Smooth muscle cell of the coronary artery (primary cell): Measurements from ENCODE around the gene MTRF1. TPM values are rescaled to one million over a fixed set of nuclear protein-coding genes. Genes with fewer than 3 reads are reported as not detected.

Experiments used
- total RNA-seq: library from RNA; depleted of rRNA; stranded (reverse); fragments of >200 nt; gene quantifications from 2 replicates; pipeline ENCODE4 v1.2.3, GENCODE V29; 2014; ENCODE audit warnings: low replicate concordance

MTRF1 gene, protein sequence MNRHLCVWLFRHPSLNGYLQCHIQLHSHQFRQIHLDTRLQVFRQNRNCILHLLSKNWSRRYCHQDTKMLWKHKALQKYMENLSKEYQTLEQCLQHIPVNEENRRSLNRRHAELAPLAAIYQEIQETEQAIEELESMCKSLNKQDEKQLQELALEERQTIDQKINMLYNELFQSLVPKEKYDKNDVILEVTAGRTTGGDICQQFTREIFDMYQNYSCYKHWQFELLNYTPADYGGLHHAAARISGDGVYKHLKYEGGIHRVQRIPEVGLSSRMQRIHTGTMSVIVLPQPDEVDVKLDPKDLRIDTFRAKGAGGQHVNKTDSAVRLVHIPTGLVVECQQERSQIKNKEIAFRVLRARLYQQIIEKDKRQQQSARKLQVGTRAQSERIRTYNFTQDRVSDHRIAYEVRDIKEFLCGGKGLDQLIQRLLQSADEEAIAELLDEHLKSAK
- 6.6 and 8.3 TPM in 2 replicates for total RNA-seq

GRCh38 chr13:41263261-41263971, at the start of gene MTRF1:
Gene MTRF1, minus strand, starts transcription at chr13:41263576. Its CDS starts 2,669 bp downstream, at chr13:41260907.

GRCh38 chr13:41310963-41311405, 47.6 kb upstream of the MTRF1 start, which contains the start of gene NAA16:
Gene NAA16, plus strand, starts transcription at chr13:41311267. Its CDS starts 262 bp downstream, at chr13:41311529.

DNA sequence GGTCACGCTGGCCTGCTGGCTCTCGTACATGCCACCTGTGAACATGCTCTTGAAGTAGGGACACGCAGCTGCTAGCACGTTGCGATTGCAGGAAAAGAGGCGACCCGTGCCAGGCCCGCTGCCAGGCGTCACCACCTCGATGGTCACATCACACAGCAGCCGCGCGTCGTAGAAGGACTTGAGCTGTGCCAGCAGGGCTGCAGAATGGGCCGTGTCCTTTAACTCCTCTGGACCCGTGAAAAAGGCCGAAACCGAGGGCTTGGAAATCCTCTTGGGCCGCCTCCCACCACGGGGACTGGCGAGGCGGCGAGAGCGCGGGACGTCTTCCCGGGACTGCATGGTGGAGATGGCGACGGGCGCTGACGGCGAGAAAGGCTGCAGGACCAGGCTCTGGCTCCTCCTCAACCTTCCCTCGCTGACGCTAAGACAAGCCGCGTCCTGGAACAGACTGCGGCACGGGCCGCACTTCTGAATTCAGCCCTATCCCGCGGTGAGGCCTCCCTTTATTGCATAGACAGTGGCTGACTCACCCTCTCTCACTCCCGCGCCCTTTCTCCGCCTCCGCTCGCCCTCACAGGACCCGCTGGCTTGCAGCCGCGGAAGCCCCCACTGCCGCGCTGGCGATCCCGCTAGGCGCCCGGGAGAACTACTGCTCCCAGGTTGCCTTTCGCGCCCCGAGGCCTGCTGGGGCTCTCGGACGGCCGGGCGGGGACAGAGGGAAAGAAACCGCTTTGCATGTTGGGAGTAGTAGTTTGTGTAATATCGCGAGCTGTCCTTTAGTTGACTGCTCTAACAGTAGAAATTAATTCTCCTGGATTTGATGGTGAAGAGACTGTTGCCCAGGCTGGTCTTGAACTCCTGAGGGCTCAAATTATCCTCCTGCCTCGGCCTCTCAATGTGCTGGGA, 69.2 kb downstream of the MTRF1 start, which contains the start of gene KBTBD7:
TSS of gene KBTBD7 (minus strand) at position 651 of the 906 bp plus-strand sequence. CDS start at position 339, 312 bp downstream.

Other genes with a start within 250 kb of the MTRF1 start
- gene ELF1, start 244.3 kb downstream of the MTRF1 start, total RNA-seq, result 19.7 and 24.4 TPM in 2 replicates
- 5.4 and 6.2 TPM in 2 replicates for gene WBP4, start 202.1 kb downstream of the MTRF1 start, total RNA-seq
- gene KBTBD6, start 130.8 kb downstream of the MTRF1 start, total RNA-seq, result 7.7 and 12.5 TPM in 2 replicates
- 8.2 and 10.1 TPM in 2 replicates for gene KBTBD7, start 69.0 kb downstream of the MTRF1 start, total RNA-seq
- gene NAA16, start 47.7 kb upstream of the MTRF1 start, total RNA-seq, result 5.7 and 6.0 TPM in 2 replicates
- gene RGCC, start 194.0 kb upstream of the MTRF1 start, total RNA-seq, result 1.1 and 4.4 TPM in 2 replicates